22Rv1 (cell line): ENCODE data around the gene IQCE.

ENCODE experiments used
- ZFX ChIP-seq: fragments of 450-650 bp; IDR thresholded peaks from 2 replicates; pipeline ENCODE4 v1.6.1; 2017; ENCODE audit warnings: antibody characterized with exemption, borderline replicate concordance
- TF ChIP-seq, protein P1 (sequence below): fragments of 450-650 bp; IDR thresholded peaks from 2 replicates; pipeline ENCODE4 v1.5.1; 2017; ENCODE audit warnings: mild to moderate bottlenecking

- TF ChIP-seq, protein P1, sequence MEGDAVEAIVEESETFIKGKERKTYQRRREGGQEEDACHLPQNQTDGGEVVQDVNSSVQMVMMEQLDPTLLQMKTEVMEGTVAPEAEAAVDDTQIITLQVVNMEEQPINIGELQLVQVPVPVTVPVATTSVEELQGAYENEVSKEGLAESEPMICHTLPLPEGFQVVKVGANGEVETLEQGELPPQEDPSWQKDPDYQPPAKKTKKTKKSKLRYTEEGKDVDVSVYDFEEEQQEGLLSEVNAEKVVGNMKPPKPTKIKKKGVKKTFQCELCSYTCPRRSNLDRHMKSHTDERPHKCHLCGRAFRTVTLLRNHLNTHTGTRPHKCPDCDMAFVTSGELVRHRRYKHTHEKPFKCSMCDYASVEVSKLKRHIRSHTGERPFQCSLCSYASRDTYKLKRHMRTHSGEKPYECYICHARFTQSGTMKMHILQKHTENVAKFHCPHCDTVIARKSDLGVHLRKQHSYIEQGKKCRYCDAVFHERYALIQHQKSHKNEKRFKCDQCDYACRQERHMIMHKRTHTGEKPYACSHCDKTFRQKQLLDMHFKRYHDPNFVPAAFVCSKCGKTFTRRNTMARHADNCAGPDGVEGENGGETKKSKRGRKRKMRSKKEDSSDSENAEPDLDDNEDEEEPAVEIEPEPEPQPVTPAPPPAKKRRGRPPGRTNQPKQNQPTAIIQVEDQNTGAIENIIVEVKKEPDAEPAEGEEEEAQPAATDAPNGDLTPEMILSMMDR: no peak
- TF ChIP-seq ZFX: no peak
Observed at GRCh38 chr7:2637505-2638223, 78.9 kb downstream of the IQCE start.
